Measurements from ENCODE around the gene LY9.

LY9 gene

GRCh38 chr1:160789051-160789701, 6.8 kb upstream of the LY9 start:
- no peaks in the 10 kb centered on the region for H3K9me3 ChIP-seq (ENCODE audit: control insufficient read depth, insufficient read depth, low read depth, low read length)
- H3K36me3 ChIP-seq (ENCODE audit: control insufficient read depth, insufficient read depth, low read length): no peaks in the 10 kb centered on the region
- no peak overlapping the region for H3K9ac ChIP-seq (ENCODE audit: low read length)
- no peak overlapping the region for H3K27ac ChIP-seq (ENCODE audit: low read depth, low read length)
- no peaks in the 10 kb centered on the region for H3K4me1 ChIP-seq (ENCODE audit: control insufficient read depth, insufficient read depth, low read length)
- H3K4me3 ChIP-seq (ENCODE audit: low read depth, low read length): no peak overlapping the region
- H3K27me3 ChIP-seq (ENCODE audit: control insufficient read depth, insufficient read depth, low read length): no peaks in the 10 kb centered on the region

GRCh38 chr1:160789702-160790611, 6.0 kb upstream of the LY9 start:
- Histone ChIP-seq H3K4me1 (ENCODE audit: control insufficient read depth, insufficient read depth, low read length) (no peaks in the 10 kb centered on the region), H3K27me3 (ENCODE audit: control insufficient read depth, insufficient read depth, low read length) (no peaks in the 10 kb centered on the region), H3K9ac (ENCODE audit: low read length) (no peak overlapping the region), H3K9me3 (ENCODE audit: control insufficient read depth, insufficient read depth, low read depth, low read length) (peaks cover 1% of the 10 kb centered on the region; the same call in 1 of the 2 replicates), H3K36me3 (ENCODE audit: control insufficient read depth, insufficient read depth, low read length) (no peaks in the 10 kb centered on the region), H3K27ac (ENCODE audit: low read depth, low read length) (no peak overlapping the region), H3K4me3 (ENCODE audit: low read depth, low read length) (no peak overlapping the region)

GRCh38 chr1:160794376-160794775, 1.6 kb upstream of the LY9 start:
- H3K9ac ChIP-seq (ENCODE audit: low read length): no peak overlapping the region
- no peaks in the 10 kb centered on the region for H3K4me1 ChIP-seq (ENCODE audit: control insufficient read depth, insufficient read depth, low read length)
- H3K4me3 ChIP-seq (ENCODE audit: low read depth, low read length): no peak overlapping the region
- H3K27ac ChIP-seq (ENCODE audit: low read depth, low read length): no peak overlapping the region
- no peaks in the 10 kb centered on the region for H3K36me3 ChIP-seq (ENCODE audit: control insufficient read depth, insufficient read depth, low read length)
- H3K27me3 ChIP-seq (ENCODE audit: control insufficient read depth, insufficient read depth, low read length): no peaks in the 10 kb centered on the region
- peaks cover 2% of the 10 kb centered on the region; the same call in 1 of the 2 replicates for H3K9me3 ChIP-seq (ENCODE audit: control insufficient read depth, insufficient read depth, low read depth, low read length)

GRCh38 chr1:160797271-160797709, 1.3 kb downstream of the LY9 start:
- H3K36me3 ChIP-seq (ENCODE audit: control insufficient read depth, insufficient read depth, low read length): no peaks in the 10 kb centered on the region
- H3K4me1 ChIP-seq (ENCODE audit: control insufficient read depth, insufficient read depth, low read length): no peaks in the 10 kb centered on the region
- H3K9ac ChIP-seq (ENCODE audit: low read length): no peak overlapping the region
- no peaks in the 10 kb centered on the region for H3K27me3 ChIP-seq (ENCODE audit: control insufficient read depth, insufficient read depth, low read length)
- H3K4me3 ChIP-seq (ENCODE audit: low read depth, low read length): no peak overlapping the region
- H3K27ac ChIP-seq (ENCODE audit: low read depth, low read length): no peak overlapping the region
- H3K9me3 ChIP-seq (ENCODE audit: control insufficient read depth, insufficient read depth, low read depth, low read length): peaks cover 2% of the 10 kb centered on the region; the same call in 1 of the 2 replicates

- H3K27me3 ChIP-seq (ENCODE audit: control insufficient read depth, insufficient read depth, low read length): no peaks in the 10 kb centered on the region
- no peaks in the 10 kb centered on the region for H3K4me1 ChIP-seq (ENCODE audit: control insufficient read depth, insufficient read depth, low read length)
- H3K9ac ChIP-seq (ENCODE audit: low read length): no peak overlapping the region
- H3K9me3 ChIP-seq (ENCODE audit: control insufficient read depth, insufficient read depth, low read depth, low read length): peaks cover 2% of the 10 kb centered on the region; the same call in 1 of the 2 replicates
- H3K27ac ChIP-seq (ENCODE audit: low read depth, low read length): no peak overlapping the region
- H3K36me3 ChIP-seq (ENCODE audit: control insufficient read depth, insufficient read depth, low read length): no peaks in the 10 kb centered on the region
- H3K4me3 ChIP-seq (ENCODE audit: low read depth, low read length): no peak overlapping the region
Measured at GRCh38 chr1:160797861-160798273, 1.9 kb downstream of the LY9 start.

GRCh38 chr1:160798439-160798838, 2.5 kb downstream of the LY9 start:
- H3K27me3 ChIP-seq (ENCODE audit: control insufficient read depth, insufficient read depth, low read length): no peaks in the 10 kb centered on the region
- H3K27ac ChIP-seq (ENCODE audit: low read depth, low read length): no peak overlapping the region
- no peak overlapping the region for H3K4me3 ChIP-seq (ENCODE audit: low read depth, low read length)
- peaks cover 2% of the 10 kb centered on the region; the same call in 1 of the 2 replicates for H3K9me3 ChIP-seq (ENCODE audit: control insufficient read depth, insufficient read depth, low read depth, low read length)
- H3K9ac ChIP-seq (ENCODE audit: low read length): no peak overlapping the region
- no peaks in the 10 kb centered on the region for H3K36me3 ChIP-seq (ENCODE audit: control insufficient read depth, insufficient read depth, low read length)
- no peaks in the 10 kb centered on the region for H3K4me1 ChIP-seq (ENCODE audit: control insufficient read depth, insufficient read depth, low read length)

- H3K9ac ChIP-seq (ENCODE audit: low read length): no peak overlapping the region
- no peaks in the 10 kb centered on the region for H3K27me3 ChIP-seq (ENCODE audit: control insufficient read depth, insufficient read depth, low read length)
- no peak overlapping the region for H3K27ac ChIP-seq (ENCODE audit: low read depth, low read length)
- no peaks in the 10 kb centered on the region for H3K4me1 ChIP-seq (ENCODE audit: control insufficient read depth, insufficient read depth, low read length)
- H3K36me3 ChIP-seq (ENCODE audit: control insufficient read depth, insufficient read depth, low read length): no peaks in the 10 kb centered on the region
- H3K4me3 ChIP-seq (ENCODE audit: low read depth, low read length): no peak overlapping the region
- H3K9me3 ChIP-seq (ENCODE audit: control insufficient read depth, insufficient read depth, low read depth, low read length): peaks cover 2% of the 10 kb centered on the region; the same call in 1 of the 2 replicates
Measured at GRCh38 chr1:160799641-160800040, 3.7 kb downstream of the LY9 start.

- H3K9me3 ChIP-seq (ENCODE audit: control insufficient read depth, insufficient read depth, low read depth, low read length): no peaks in the 10 kb centered on the region
- H3K4me3 ChIP-seq (ENCODE audit: low read depth, low read length): no peak overlapping the region
- no peak overlapping the region for H3K9ac ChIP-seq (ENCODE audit: low read length)
Measured at GRCh38 chr1:160800142-160800541, 4.2 kb downstream of the LY9 start.

GRCh38 chr1:160800645-160801408, 4.9 kb downstream of the LY9 start:
- H3K4me1 ChIP-seq (ENCODE audit: control insufficient read depth, insufficient read depth, low read length): no peaks in the 10 kb centered on the region
- no peaks in the 10 kb centered on the region for H3K27me3 ChIP-seq (ENCODE audit: control insufficient read depth, insufficient read depth, low read length)
- H3K27ac ChIP-seq (ENCODE audit: low read depth, low read length): no peak overlapping the region

More at GRCh38 chr1:160800142-160800541, 4.2 kb downstream of the LY9 start:
- Histone ChIP-seq H3K27ac (ENCODE audit: low read depth, low read length) (no peak overlapping the region), H3K36me3 (ENCODE audit: control insufficient read depth, insufficient read depth, low read length) (no peaks in the 10 kb centered on the region), H3K27me3 (ENCODE audit: control insufficient read depth, insufficient read depth, low read length) (no peaks in the 10 kb centered on the region), H3K4me1 (ENCODE audit: control insufficient read depth, insufficient read depth, low read length) (no peaks in the 10 kb centered on the region)

GRCh38 chr1:160801836-160802580, 6.0 kb downstream of the LY9 start:
- Histone ChIP-seq H3K9me3 (ENCODE audit: control insufficient read depth, insufficient read depth, low read depth, low read length) (peaks cover 2% of the 10 kb centered on the region; the same call in 1 of the 2 replicates), H3K4me3 (ENCODE audit: low read depth, low read length) (no peak overlapping the region), H3K9ac (ENCODE audit: low read length) (no peak overlapping the region), H3K27me3 (ENCODE audit: control insufficient read depth, insufficient read depth, low read length) (no peaks in the 10 kb centered on the region), H3K27ac (ENCODE audit: low read depth, low read length) (no peak overlapping the region), H3K36me3 (ENCODE audit: control insufficient read depth, insufficient read depth, low read length) (no peaks in the 10 kb centered on the region), H3K4me1 (ENCODE audit: control insufficient read depth, insufficient read depth, low read length) (no peaks in the 10 kb centered on the region)

More at GRCh38 chr1:160800645-160801408, 4.9 kb downstream of the LY9 start:
- no peak overlapping the region for H3K9ac ChIP-seq (ENCODE audit: low read length)
- H3K4me3 ChIP-seq (ENCODE audit: low read depth, low read length): no peak overlapping the region
- no peaks in the 10 kb centered on the region for H3K9me3 ChIP-seq (ENCODE audit: control insufficient read depth, insufficient read depth, low read depth, low read length)
- no peaks in the 10 kb centered on the region for H3K36me3 ChIP-seq (ENCODE audit: control insufficient read depth, insufficient read depth, low read length)
